MM.1S (cell line): ENCODE measurements around the gene RNF138.

Experiments
- DNase-seq: peaks from one replicate; pipeline ENCODE4 v3.0.0-alpha.2; 2015
- H2AFZ ChIP-seq: fragments of 300-600 bp; sonication (generic); 2 replicates; pipeline ENCODE4 v1.6.0; 2016; ENCODE audit warnings: antibody characterized with exemption, low read length
- H3F3A ChIP-seq: fragments of 300-600 bp; sonication (generic); 2 replicates; pipeline ENCODE4 v1.6.1; 2016; ENCODE audit warnings: mild to moderate bottlenecking, antibody characterized with exemption, low read length, moderate library complexity, mixed read lengths; ENCODE audit not compliant: insufficient read depth
- H3K27ac ChIP-seq: fragments of 300-600 bp; sonication (generic); 2 replicates; pipeline ENCODE4 v1.5.1; 2016; ENCODE audit warnings: mild to moderate bottlenecking, low read length
- H3K27me3 ChIP-seq: fragments of 300-600 bp; sonication (generic); replicated peaks from 2 replicates; pipeline ENCODE4 v1.6.0; 2016; ENCODE audit warnings: low read length; ENCODE audit not compliant: insufficient read depth
- H3K36me3 ChIP-seq: fragments of 300-600 bp; sonication (generic); replicated peaks from 2 replicates; pipeline ENCODE4 v1.6.1; 2016; ENCODE audit warnings: mild to moderate bottlenecking, low read length, mixed read lengths; ENCODE audit not compliant: insufficient read depth
- H3K4me1 ChIP-seq: fragments of 300-600 bp; sonication (generic); 2 replicates; pipeline ENCODE4 v1.6.1; 2016; ENCODE audit warnings: low read length, mixed read lengths
- H3K4me2 ChIP-seq: fragments of 300-600 bp; sonication (generic); 2 replicates; pipeline ENCODE4 v1.6.0; 2016; ENCODE audit warnings: low read depth, low read length
- H3K4me3 ChIP-seq: fragments of 300-600 bp; sonication (generic); 2 replicates; pipeline ENCODE4 v1.5.1; 2016; ENCODE audit warnings: low read length, mixed read lengths
- H3K79me2 ChIP-seq: fragments of 300-600 bp; sonication (generic); 2 replicates; pipeline ENCODE4 v1.6.1; 2016; ENCODE audit warnings: mixed run types, low read length, mixed read lengths
- H3K9ac ChIP-seq: fragments of 300-600 bp; sonication (generic); 2 replicates; pipeline ENCODE4 v1.6.1; 2016; ENCODE audit warnings: low read length, mixed read lengths
- H3K9me2 ChIP-seq: fragments of 300-600 bp; sonication (generic); replicated peaks from 2 replicates; pipeline ENCODE4 v1.6.1; 2016; ENCODE audit warnings: mild to moderate bottlenecking, low read length, mixed read lengths; ENCODE audit not compliant: insufficient read depth
- H3K9me3 ChIP-seq: fragments of 300-600 bp; sonication (generic); replicated peaks from 2 replicates; pipeline ENCODE4 v1.6.1; 2016; ENCODE audit warnings: mild to moderate bottlenecking, low read length, mixed read lengths; ENCODE audit not compliant: insufficient read depth
- H4K20me1 ChIP-seq: fragments of 300-600 bp; sonication (generic); 2 replicates; pipeline ENCODE4 v1.6.1; 2016; ENCODE audit warnings: mild to moderate bottlenecking, low read length, moderate library complexity, mixed read lengths; ENCODE audit not compliant: insufficient read depth
- CTCF ChIP-seq: fragments of 300-600 bp; sonication (generic); IDR thresholded peaks from 2 replicates; pipeline ENCODE4 v1.5.1; 2016; ENCODE audit warnings: antibody characterized with exemption, low read length, mixed read lengths
- EZH2 ChIP-seq: fragments of 300-600 bp; sonication (generic); optimal IDR thresholded peaks from 2 replicates; pipeline ENCODE3; 2017; ENCODE audit warnings: low read depth, mild to moderate bottlenecking, antibody characterized with exemption, low read length, mixed read lengths
- EZH2phosphoT487 ChIP-seq: fragments of 300-600 bp; sonication (generic); IDR thresholded peaks from 2 replicates; pipeline ENCODE4 v1.6.1; 2018; ENCODE audit warnings: antibody characterized with exemption, low read length

RNF138 gene

GRCh38 chr18:32114293-32114942, 22.7 kb downstream of the RNF138 start:
- no peak for DNase-seq
- no peaks in the 10 kb centered on the region for H3K4me1 ChIP-seq
- peaks cover 14% of the 10 kb centered on the region for H4K20me1 ChIP-seq
- no peak for TF ChIP-seq EZH2phosphoT487
- no peak for TF ChIP-seq CTCF
- TF ChIP-seq EZH2: no peak
- no peaks in the 10 kb centered on the region; the same call in 1 of the 2 replicates for H3K36me3 ChIP-seq
- no peaks in the 10 kb centered on the region for H3F3A ChIP-seq
- no peaks in the 10 kb centered on the region for H3K27me3 ChIP-seq
- no peaks in the 10 kb centered on the region for H3K9me2 ChIP-seq
- peaks cover 90% of the 10 kb centered on the region for H3K79me2 ChIP-seq
- no peak overlapping the region for H3K27ac ChIP-seq
- no peak overlapping the region for H3K4me2 ChIP-seq
- no peak overlapping the region for H3K4me3 ChIP-seq
- no peak overlapping the region for H3K9ac ChIP-seq
- H3K9me3 ChIP-seq: no peaks in the 10 kb centered on the region
- no peak overlapping the region for H2AFZ ChIP-seq

GRCh38 chr18:32122039-32122438, 30.4 kb downstream of the RNF138 start:
- Histone ChIP-seq H3K36me3 (peaks cover 3% of the 10 kb centered on the region; the same call in 1 of the 2 replicates), H3K27ac (no peak overlapping the region), H3K9me2 (no peaks in the 10 kb centered on the region), H3K9ac (no peak overlapping the region), H3K4me2 (no peak overlapping the region), H3K9me3 (no peaks in the 10 kb centered on the region), H3K79me2 (peaks cover 30% of the 10 kb centered on the region), H3K4me1 (no peaks in the 10 kb centered on the region), H3F3A (no peaks in the 10 kb centered on the region), H2AFZ (no peak overlapping the region), H3K4me3 (no peak overlapping the region), H4K20me1 (no peaks in the 10 kb centered on the region), H3K27me3 (no peaks in the 10 kb centered on the region)
- no peak for DNase-seq
- TF ChIP-seq EZH2 (no peak), CTCF (no peak), EZH2phosphoT487 (no peak)

- Histone ChIP-seq H3K4me1 (no peaks in the 10 kb centered on the region), H3K9me3 (no peaks in the 10 kb centered on the region), H3K27me3 (no peaks in the 10 kb centered on the region), H3K79me2 (peaks cover 5% of the 10 kb centered on the region; the same call in 1 of the 2 replicates), H3K4me3 (no peak overlapping the region), H3F3A (no peaks in the 10 kb centered on the region), H4K20me1 (no peaks in the 10 kb centered on the region), H3K4me2 (no peak overlapping the region), H2AFZ (no peak overlapping the region), H3K36me3 (peaks cover 3% of the 10 kb centered on the region; the same call in 1 of the 2 replicates), H3K9ac (no peak overlapping the region), H3K27ac (no peak overlapping the region), H3K9me2 (no peaks in the 10 kb centered on the region)
- TF ChIP-seq CTCF (no peak), EZH2phosphoT487 (no peak), EZH2 (no peak)
- DNase-seq: no peak
Measured at GRCh38 chr18:32126538-32126937, 34.9 kb downstream of the RNF138 start.
